HG03520 (cell line): ENCODE results near the gene ALG12.

Source experiments
- ATAC-seq: cut with Tn5 transposase; IDR thresholded peaks from one replicate; pipeline ENCODE4 v1.9.1; 2021; ENCODE audit warnings: mild to moderate bottlenecking, moderate library complexity; ENCODE audit not compliant: unreplicated experiment

The ALG12 gene

DNA sequence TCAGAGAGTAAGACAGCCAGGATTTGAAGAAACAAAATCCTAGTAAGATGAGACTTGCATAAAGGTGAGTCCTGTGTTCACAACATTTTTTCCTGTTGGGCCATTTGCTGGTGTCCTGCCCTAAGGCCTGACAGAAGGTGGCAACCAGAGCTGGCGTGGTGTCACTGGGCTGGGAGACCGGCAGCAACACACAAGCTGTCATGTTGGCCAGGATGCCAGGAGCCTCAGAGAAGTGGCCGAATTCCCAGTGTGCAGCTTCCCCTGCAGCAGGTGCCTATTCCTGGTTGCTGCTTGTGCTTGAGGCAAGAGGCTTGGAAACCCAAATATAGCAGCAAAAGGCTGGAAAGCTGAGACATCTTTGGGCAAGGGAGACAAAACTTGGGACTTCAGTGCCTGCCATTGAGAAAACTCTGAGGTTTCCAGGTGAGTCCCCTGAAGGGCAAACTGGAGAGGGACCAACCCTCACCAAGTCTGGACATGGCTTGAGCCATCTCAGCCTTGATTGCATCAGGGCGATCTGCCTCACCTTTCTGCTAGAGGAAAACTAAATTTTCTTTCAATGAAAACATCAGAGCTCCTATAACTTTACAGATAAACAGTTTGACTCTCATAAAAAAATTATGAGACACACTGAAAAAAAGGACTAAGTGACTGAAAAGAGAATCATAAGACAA lies 25.9 kb downstream of the ALG12 start:
- ATAC-seq, result no peak

GRCh38 chr22:49889071-49889470 lies 29.2 kb downstream of the ALG12 start:
- no peak for ATAC-seq

DNA sequence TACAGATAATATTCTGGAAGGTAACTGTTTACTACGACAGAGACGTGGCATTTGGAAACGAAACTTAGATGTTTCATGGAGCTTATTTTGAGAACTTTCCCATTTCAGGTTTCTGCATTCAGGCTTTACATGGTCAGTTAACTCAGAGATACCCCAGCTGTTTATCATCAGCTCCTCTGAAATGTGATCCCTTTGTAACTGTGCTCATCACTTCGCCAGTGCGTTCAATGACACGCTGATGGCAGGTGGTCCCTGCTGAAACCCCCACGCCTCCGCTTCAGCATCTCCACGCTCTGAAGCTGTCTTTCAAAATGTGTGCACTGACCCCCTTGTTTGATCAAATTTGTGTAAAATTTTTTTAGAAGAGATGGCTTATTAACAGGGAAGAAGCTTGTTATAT lies 30.5 kb downstream of the ALG12 start:
- ATAC-seq, result no peak

- ATAC-seq, result no peak
These were observed 31.2 kb downstream of the ALG12 start for GRCh38 chr22:49887064-49887451.

DNA sequence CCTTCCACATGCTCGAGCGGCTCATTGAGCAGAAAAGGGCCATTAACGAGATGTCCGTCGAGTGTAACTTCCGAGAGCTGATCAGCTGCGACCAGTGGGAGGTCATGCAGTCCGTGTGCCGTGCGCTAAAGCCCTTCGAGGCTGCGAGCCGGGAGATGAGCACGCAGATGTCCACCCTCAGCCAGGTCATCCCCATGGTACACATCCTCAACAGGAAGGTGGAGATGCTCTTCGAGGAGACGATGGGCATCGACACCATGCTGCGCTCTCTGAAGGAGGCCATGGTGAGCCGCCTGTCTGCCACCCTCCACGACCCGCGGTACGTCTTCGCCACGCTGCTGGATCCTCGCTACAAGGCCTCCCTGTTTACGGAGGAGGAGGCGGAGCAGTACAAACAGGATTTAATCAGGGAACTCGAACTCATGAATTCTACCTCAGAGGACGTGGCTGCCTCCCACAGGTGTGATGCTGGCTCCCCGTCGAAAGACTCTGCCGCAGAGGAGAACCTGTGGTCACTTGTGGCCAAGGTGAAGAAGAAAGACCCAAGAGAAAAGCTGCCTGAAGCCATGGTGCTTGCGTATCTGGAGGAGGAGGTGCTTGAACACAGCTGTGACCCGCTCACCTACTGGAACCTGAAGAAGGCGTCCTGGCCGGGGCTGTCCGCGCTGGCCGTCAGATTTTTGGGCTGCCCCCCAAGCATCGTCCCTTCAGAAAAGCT lies 31.7 kb downstream of the ALG12 start:
- ATAC-seq, result no peak

GRCh38 chr22:49885881-49886280 lies 32.4 kb downstream of the ALG12 start:
- no peak for ATAC-seq

DNA sequence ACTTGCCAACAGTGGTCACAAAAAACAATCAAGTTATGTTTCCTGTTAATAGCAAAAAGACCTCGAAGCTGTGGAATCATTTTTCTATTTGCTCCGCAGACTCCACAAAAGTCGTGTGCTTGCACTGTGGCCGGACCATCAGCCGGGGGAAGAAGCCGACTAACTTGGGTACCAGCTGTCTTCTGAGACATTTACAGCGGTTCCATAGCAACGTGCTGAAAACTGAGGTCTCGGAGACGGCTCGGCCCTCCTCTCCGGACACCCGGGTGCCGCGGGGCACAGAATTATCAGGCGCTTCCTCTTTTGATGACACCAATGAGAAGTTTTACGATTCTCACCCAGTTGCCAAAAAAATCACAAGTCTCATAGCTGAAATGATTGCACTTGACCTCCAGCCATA lies 33.0 kb downstream of the ALG12 start:
- ATAC-seq, result no peak

DNA sequence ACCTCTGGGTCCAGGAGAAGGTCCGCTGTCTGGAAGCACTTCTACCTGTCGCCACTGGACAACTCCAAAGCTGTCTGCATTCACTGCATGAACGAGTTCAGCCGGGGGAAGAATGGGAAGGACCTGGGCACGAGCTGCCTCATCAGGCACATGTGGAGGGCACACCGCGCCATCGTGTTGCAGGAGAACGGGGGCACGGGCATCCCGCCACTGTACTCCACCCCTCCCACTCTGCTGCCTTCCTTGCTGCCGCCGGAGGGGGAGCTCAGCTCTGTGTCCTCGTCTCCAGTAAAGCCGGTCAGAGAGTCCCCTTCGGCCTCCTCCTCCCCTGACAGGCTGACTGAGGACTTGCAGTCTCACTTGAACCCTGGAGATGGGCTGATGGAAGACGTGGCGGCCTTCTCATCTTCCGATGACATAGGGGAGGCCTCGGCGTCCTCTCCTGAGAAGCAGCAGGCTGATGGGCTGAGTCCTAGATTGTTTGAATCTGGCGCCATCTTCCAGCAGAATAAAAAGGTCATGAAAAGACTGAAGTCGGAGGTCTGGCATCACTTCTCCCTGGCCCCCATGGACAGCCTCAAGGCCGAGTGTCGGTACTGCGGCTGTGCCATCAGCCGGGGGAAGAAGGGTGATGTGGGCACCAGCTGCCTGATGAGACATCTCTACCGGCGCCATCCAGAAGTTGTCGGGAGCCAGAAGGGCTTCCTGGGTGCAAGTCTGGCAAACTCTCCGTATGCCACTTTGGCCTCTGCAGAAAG lies 33.6 kb downstream of the ALG12 start:
- no peak for ATAC-seq

- ATAC-seq, result no peak
These were observed 34.2 kb downstream of the ALG12 start for GRCh38 chr22:49884075-49884474.

DNA sequence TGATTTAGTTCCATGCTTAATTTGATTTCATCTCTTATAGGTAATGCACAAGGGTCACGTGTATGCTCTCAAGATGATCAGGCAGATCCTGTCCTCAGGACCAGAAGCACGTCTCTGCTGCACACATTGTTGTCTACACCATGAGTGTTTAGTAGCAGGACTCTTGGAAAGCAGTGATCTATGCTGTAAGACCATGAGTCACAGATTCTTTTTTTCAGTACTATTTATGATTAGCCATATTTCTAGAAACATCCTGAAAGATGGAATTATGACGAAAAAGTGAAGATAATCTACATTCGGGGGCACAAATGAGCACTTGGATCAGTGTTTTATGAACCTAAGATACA lies 35.0 kb downstream of the ALG12 start:
- ATAC-seq, result no peak

- no peak for ATAC-seq
These were observed 35.5 kb downstream of the ALG12 start for GRCh38 chr22:49882519-49883293.

DNA sequence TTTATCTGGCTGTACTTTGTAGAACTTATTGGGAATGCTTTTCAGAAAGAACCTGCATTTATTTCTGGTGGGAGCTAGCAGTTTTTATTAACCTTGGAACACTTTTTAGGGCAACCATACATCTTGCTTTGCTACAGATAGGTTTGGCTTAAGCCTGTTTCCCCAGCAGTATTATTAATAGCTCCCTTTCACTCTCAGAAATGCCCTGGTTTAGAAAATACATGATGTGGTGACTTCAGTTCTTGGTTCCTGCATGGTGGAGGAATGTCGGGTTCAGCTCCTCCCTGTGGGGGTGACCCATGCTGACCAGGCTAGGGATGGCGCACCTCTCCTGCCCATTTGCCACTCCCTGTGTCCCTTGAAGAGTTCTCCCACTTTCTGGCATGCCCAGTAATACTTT lies 36.4 kb downstream of the ALG12 start:
- ATAC-seq, result no peak

DNA sequence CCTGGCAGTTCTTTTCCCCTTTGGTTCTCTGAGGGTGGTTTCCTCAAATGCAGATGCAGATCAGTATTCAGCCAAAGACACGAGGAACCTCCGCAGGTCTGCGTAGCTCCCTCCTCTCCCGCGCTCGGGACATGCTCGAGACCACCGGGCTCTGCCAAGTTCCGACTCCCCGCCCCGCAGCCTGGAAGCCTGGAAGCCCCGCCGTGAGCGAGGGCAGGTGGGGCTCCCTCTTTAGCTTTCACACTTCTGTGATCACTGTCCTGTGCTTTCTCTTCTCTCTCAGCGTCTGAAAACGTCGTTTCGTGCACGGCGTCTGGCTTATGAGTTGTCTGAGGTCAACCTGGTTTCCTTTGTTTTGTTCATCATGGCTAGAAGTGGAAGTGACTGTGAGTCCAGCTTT lies 38.0 kb downstream of the ALG12 start:
- ATAC-seq, result no peak

DNA sequence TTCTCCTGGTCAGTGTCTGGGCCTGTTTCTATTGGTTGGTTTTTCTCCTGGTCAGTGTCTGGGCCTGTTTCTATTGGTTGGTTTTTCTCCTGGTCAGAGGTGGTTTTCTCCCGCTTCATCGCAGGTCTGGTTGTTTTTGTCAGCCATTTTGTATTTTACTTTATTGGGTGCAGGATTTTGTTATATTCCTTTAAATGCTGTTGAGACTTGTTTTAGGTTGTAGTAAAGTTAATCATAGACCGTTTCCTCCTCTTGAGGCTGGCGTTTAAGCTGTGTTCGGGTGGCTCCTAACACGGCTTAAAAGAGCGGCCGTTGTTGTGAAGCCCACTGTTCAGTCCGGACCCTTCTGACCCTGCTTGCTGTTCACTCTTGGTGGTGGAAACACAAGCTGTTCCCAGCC lies 38.4 kb downstream of the ALG12 start:
- no peak for ATAC-seq

GRCh38 chr22:49878206-49878605 lies 40.0 kb downstream of the ALG12 start:
- ATAC-seq, result no peak

DNA sequence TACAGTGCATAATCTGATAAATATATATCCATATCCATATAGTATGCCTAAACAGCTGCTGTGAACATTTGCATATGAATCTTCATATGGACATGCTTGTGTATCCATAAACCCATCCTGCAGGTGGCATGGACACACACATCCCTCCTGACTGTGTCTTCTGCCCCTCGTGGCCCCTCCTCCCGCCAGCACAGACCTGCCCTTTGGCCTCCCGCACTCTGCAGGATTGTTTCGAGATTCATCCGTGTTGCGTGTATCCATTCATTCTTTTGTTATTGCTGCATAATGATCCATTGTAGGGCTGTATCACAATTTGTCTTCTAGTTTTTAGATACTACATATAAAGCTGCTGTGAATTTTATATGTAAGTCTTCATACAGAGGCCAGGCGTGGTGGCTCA lies 40.6 kb downstream of the ALG12 start:
- ATAC-seq, result no peak

DNA sequence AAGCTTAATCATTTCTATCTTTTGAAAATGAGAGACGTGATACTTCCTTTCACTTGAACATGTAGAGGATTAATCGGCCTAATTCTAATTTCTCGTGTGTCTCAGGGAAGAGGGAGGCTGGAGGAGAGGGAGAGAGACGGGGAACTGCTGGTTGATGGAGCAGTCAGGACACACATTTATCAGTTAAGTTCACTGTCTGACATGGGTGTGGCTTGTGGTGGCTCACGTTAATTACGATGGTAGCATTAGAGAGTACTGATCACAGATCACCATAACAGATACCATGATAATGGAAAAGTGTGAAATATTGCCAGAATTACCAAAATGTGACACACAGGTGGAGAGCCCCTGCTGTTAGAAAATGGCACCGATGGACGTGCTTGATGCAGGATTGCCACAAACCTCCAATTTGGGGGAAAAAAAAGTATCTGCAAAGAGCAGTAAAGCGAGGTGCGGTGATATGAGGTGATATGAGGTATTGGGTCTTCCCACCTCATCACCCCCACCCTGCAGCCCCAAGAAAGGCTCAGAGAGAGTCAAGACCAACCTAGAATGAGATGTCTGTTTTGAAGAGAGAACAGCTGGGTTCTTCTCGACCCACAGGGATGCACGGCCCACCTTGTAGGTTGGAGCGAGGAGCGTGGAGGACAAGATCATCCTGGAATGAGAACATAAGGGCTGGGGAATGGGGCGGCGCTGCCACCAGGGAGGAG lies 44.9 kb downstream of the ALG12 start:
- no peak for ATAC-seq

- ATAC-seq, result no peak
These were observed 45.9 kb downstream of the ALG12 start for GRCh38 chr22:49872347-49872746.

DNA sequence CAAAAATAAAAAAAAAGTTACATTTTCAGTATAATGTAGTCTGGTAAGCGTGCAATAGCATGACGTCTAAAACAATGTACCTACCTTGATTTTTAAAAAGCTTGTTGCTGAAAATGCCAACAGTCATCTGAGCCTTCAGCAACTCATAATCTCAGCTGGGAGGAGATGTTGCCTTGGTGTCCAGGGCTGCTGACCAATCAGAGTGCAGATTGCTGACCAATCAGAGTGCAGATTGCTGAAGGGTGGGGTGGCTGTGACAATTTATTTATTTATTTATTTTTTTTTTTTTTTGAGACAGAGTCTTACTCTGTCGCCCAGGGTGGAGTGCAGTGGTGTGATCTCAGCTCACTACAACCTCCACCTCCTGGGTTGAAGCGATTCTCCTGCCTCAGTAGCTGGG lies 46.8 kb downstream of the ALG12 start:
- no peak for ATAC-seq

- no peak for ATAC-seq
These were observed 48.2 kb downstream of the ALG12 start for GRCh38 chr22:49869845-49870712.
